HEK293 (cell line): ENCODE measurements around the gene GGNBP2.

ENCODE experiments used
- CTCF ChIA-PET: fragments of 350-600 bp; formaldehyde crosslinking; extraction: SDS; loops from one replicate; lab custom pipeline; 2021; ENCODE audit warnings: antibody characterized with exemption; lab: Yijun Ruan, JAX
- POLR2A ChIA-PET: fragments of 300-600 bp; formaldehyde crosslinking; extraction: SDS; loops from one replicate; lab custom pipeline; 2020; ENCODE audit warnings: antibody characterized with exemption, inconsistent platforms; lab: Yijun Ruan, JAX
- H3K27ac ChIP-seq: fragments of 200-500 bp; sonication (Bioruptor generic); 2 replicates; pipeline ENCODE4 v1.5.1; 2014; ENCODE audit warnings: low read depth, low read length, control low read depth, inconsistent platforms; ENCODE audit errors: extremely low read depth
- H3K36me3 ChIP-seq, 2 experiments: fragments of 200-500 bp in 1 of 2; sonication (Bioruptor generic) in 1 of 2; 1 replicate in 1 of 2; 2 replicates in 1 of 2; pipeline ENCODE4 v1.5.1; 2014 to 2017; ENCODE audit warnings: inconsistent platforms in 2 of 2, low read length in 2 of 2; ENCODE audit not compliant: control insufficient read depth in 2 of 2, insufficient read depth in 1 of 2
- H3K4me1 ChIP-seq: fragments of 200-500 bp; sonication (Bioruptor generic); 2 replicates; pipeline ENCODE4 v1.5.1; 2014; ENCODE audit warnings: mild to moderate bottlenecking, low read length, inconsistent platforms; ENCODE audit not compliant: control insufficient read depth, insufficient read depth
- H3K4me3 ChIP-seq: 2 replicates; pipeline ENCODE4 v1.5.1; 2011; ENCODE audit warnings: low read depth, mild to moderate bottlenecking, control low read depth, low read length, moderate library complexity
- H3K9me3 ChIP-seq: fragments of 200-500 bp; sonication (Bioruptor generic); 2 replicates; pipeline ENCODE4 v1.5.1; 2014; ENCODE audit warnings: low read depth, low read length, inconsistent platforms; ENCODE audit not compliant: control insufficient read depth, insufficient read depth
- KLF8 ChIP-seq: fragments of 450-650 bp; formaldehyde crosslinking; IDR thresholded peaks from 2 replicates; pipeline ENCODE4 v1.5.1; 2016; ENCODE audit warnings: missing biosample characterization, missing genetic modification characterization
- PRDM1 ChIP-seq: fragments of 450-650 bp; formaldehyde crosslinking; IDR thresholded peaks from 2 replicates; pipeline ENCODE4; 2016; ENCODE audit warnings: missing biosample characterization, missing genetic modification characterization
- ZBTB11 ChIP-seq: fragments of 450-650 bp; formaldehyde crosslinking; conservative IDR thresholded peaks from 2 replicates; pipeline ENCODE4 v1.5.1; 2016; ENCODE audit warnings: low read depth, missing biosample characterization, missing genetic modification characterization
- ZBTB20 ChIP-seq: fragments of 450-650 bp; formaldehyde crosslinking; IDR thresholded peaks from 2 replicates; pipeline ENCODE4 v1.5.1; 2016; ENCODE audit warnings: missing biosample characterization, missing genetic modification characterization
- ZNF132 ChIP-seq: fragments of 450-650 bp; formaldehyde crosslinking; IDR thresholded peaks from 2 replicates; pipeline ENCODE4 v1.5.1; 2017; ENCODE audit warnings: missing biosample characterization, missing genetic modification characterization, borderline replicate concordance
- ZNF148 ChIP-seq: fragments of 450-650 bp; formaldehyde crosslinking; IDR thresholded peaks from 2 replicates; pipeline ENCODE4 v1.5.0; 2017; ENCODE audit warnings: missing biosample characterization, missing genetic modification characterization, borderline replicate concordance
- ZNF174 ChIP-seq: fragments of 450-650 bp; formaldehyde crosslinking; IDR thresholded peaks from 2 replicates; pipeline ENCODE4 v1.5.0; 2017; ENCODE audit warnings: missing biosample characterization, mild to moderate bottlenecking, missing genetic modification characterization
- ZNF19 ChIP-seq: fragments of 450-650 bp; formaldehyde crosslinking; IDR thresholded peaks from 2 replicates; pipeline ENCODE4; 2016; ENCODE audit warnings: missing biosample characterization, missing genetic modification characterization, low read depth
- ZNF292 ChIP-seq: fragments of 450-650 bp; formaldehyde crosslinking; IDR thresholded peaks from 2 replicates; pipeline ENCODE4 v1.5.1; 2016; ENCODE audit warnings: low read depth, missing biosample characterization, missing genetic modification characterization, borderline replicate concordance
- ZNF366 ChIP-seq: fragments of 450-650 bp; formaldehyde crosslinking; conservative IDR thresholded peaks from 2 replicates; pipeline ENCODE4 v1.5.1; 2016; ENCODE audit warnings: missing biosample characterization, missing genetic modification characterization
- ZNF416 ChIP-seq: fragments of 450-650 bp; formaldehyde crosslinking; IDR thresholded peaks from 2 replicates; pipeline ENCODE4 v1.5.1; 2016; ENCODE audit warnings: missing biosample characterization, missing genetic modification characterization
- ZNF561 ChIP-seq: fragments of 450-650 bp; IDR thresholded peaks from 2 replicates; pipeline ENCODE4 v1.5.1; 2018; ENCODE audit warnings: missing biosample characterization, missing genetic modification characterization, borderline replicate concordance
- ZNF600 ChIP-seq: fragments of 450-650 bp; formaldehyde crosslinking; IDR thresholded peaks from 2 replicates; pipeline ENCODE4 v1.5.1; 2016; ENCODE audit warnings: missing biosample characterization, missing genetic modification characterization
- ZNF624 ChIP-seq: fragments of 450-650 bp; formaldehyde crosslinking; IDR thresholded peaks from 2 replicates; pipeline ENCODE4 v1.5.1; 2017; ENCODE audit warnings: missing biosample characterization, missing genetic modification characterization
- ZNF76 ChIP-seq: fragments of 450-650 bp; formaldehyde crosslinking; IDR thresholded peaks from 2 replicates; pipeline ENCODE4; 2016; ENCODE audit warnings: low read depth, missing biosample characterization, missing genetic modification characterization, borderline replicate concordance
- ZNF792 ChIP-seq: fragments of 450-650 bp; formaldehyde crosslinking; IDR thresholded peaks from 2 replicates; pipeline ENCODE4 v1.5.1; 2016; ENCODE audit warnings: missing biosample characterization, missing genetic modification characterization
- ZNF837 ChIP-seq: fragments of 450-650 bp; formaldehyde crosslinking; IDR thresholded peaks from 2 replicates; pipeline ENCODE4 v1.5.1; 2016; ENCODE audit warnings: missing biosample characterization, missing genetic modification characterization
- TF ChIP-seq, protein P1 (sequence below): fragments of 450-650 bp; formaldehyde crosslinking; IDR thresholded peaks from 2 replicates; pipeline ENCODE4 v1.5.1; 2016; ENCODE audit warnings: missing biosample characterization, missing genetic modification characterization

The GGNBP2 gene

GRCh38 chr17:36527621-36528250, 17.0 kb upstream of the GGNBP2 start:
- POLR2A ChIA-PET, result no interaction called here
- H3K4me1 ChIP-seq, result no peaks in the 10 kb centered on the region
- no peak overlapping the region for H3K4me3 ChIP-seq
- TF ChIP-seq ZNF148, result no peak
- TF ChIP-seq ZNF792, result no peak
- TF ChIP-seq ZNF600, result no peak
- CTCF ChIA-PET, result interaction anchor here (0.6 kb wide), 1 partner anchor 12 kb away, joined by 3 read pairs; no protein-coding TSS in a partner anchor
- H3K9me3 ChIP-seq, result no peaks in the 10 kb centered on the region
- peaks cover 85 to 86% of the 10 kb centered on the region in 2 experiments for H3K36me3 ChIP-seq
- H3K27ac ChIP-seq, result no peak overlapping the region

DNA sequence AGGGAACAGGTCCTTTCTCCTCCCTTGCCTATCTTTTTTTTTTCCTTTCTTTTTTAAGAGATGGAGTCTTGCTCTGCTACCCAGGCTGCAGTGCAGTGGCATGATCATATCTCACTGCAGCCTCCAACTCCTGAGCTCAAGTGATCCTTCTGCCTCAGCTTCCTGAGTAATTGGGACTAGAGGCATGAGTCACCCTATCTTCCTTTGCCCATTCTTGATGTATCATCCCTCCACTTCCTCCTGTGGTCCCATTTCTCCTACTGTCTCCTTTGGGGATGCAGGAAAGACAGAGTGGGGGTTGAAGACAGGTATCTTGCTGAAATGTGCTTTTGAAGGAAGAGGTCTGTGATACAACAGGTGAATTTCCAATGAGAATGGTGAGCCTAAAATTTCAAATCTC, 15.6 kb upstream of the GGNBP2 start:
- POLR2A ChIA-PET, result no interaction called here
- Histone ChIP-seq H3K4me1 (0 out of 2 replicates have a peak, but pooled peaks cover 3% of the 10 kb centered on the region), H3K9me3 (no peaks in the 10 kb centered on the region), H3K27ac (no peak overlapping the region), H3K36me3 (peaks cover 78 to 88% of the 10 kb centered on the region in 2 experiments), H3K4me3 (no peak overlapping the region)
- CTCF ChIA-PET, result interaction anchor here (0.6 kb wide), 1 partner anchor 47 kb away, joined by 3 read pairs; no protein-coding TSS in a partner anchor
- TF ChIP-seq PRDM1 (tag by site-specific recombination) (peak; percentile 57), ZNF416 (tag by site-specific recombination) (no peak)

DNA sequence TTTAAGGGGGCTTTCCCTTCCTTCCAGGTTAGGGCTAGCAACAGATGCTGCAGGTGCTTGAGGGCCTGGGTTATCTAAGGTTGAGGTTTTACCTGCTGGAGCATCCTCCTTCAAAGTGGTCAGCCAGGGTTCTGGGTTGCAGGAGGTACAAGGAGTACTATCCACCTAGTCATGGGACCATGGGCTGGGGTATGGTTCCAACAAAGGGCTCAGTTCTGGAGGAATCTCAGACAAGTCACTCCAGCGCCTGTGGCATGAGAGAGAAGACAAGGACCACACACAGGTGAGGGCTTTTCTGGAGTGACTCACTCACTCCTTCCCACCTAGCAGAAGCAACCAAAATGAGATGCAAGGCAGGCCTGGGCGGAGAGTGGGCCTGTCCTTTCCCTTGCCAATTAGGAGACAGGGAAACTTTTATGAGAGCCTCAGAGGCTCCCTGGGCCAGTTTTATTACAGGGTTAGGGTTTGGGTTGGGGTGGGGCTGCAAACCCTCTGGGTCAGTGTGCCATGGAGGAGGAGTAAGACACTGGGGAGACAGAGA, 12.2 kb upstream of the GGNBP2 start:
- no peak overlapping the region for H3K27ac ChIP-seq
- POLR2A ChIA-PET, result no interaction called here
- CTCF ChIA-PET, result no interaction called here
- 0 out of 2 replicates have a peak, but pooled peaks cover 3% of the 10 kb centered on the region for H3K4me1 ChIP-seq
- no peak for TF ChIP-seq ZNF837 (tag by site-specific recombination)
- no peak for TF ChIP-seq ZNF292 (tag by site-specific recombination)
- no peak for TF ChIP-seq ZNF561
- no peak for TF ChIP-seq ZNF366 (tag by site-specific recombination)
- no peak for TF ChIP-seq ZBTB11 (tag by site-specific recombination)
- TF ChIP-seq ZBTB20 (tag by site-specific recombination), result no peak
- no peak for TF ChIP-seq ZNF174 (tag by site-specific recombination)
- no peak for TF ChIP-seq ZNF19 (tag by site-specific recombination)
- TF ChIP-seq ZNF624 (tag by site-specific recombination), result no peak
- TF ChIP-seq ZNF76, result no peak
- TF ChIP-seq ZNF132 (tag by site-specific recombination), result no peak
- TF ChIP-seq KLF8 (tag by site-specific recombination), result no peak
- TF ChIP-seq, protein P1, sequence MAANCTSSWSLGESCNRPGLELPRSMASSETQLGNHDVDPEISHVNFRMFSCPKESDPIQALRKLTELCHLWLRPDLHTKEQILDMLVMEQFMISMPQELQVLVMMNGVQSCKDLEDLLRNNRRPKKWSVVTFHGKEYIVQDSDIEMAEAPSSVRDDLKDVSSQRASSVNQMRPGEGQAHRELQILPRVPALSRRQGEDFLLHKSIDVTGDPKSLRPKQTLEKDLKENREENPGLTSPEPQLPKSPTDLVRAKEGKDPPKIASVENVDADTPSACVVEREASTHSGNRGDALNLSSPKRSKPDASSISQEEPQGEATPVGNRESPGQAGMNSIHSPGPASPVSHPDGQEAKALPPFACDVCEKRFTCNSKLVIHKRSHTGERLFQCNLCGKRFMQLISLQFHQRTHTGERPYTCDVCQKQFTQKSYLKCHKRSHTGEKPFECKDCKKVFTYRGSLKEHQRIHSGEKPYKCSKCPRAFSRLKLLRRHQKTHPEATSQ (tag by site-specific recombination), result no peak
- TF ChIP-seq, all 188 proteins: peak for 0
- Histone ChIP-seq H3K4me3 (no peak overlapping the region), H3K9me3 (no peaks in the 10 kb centered on the region), H3K36me3 (peaks cover 55 to 63% of the 10 kb centered on the region in 2 experiments)
